BJ (cell line): ENCODE measurements around the gene LY6G5C. TPM values are rescaled to one million over a fixed set of nuclear protein-coding genes. Genes with fewer than 3 reads are reported as not detected.
"Not testable (repeated sequence)": the region's sequence is repeated elsewhere in the genome, so short reads cannot be mapped to it uniquely, and the experiment has no call there.

Source experiments
- CTCF ChIA-PET: fragments of 350-600 bp; formaldehyde crosslinking; extraction: SDS; loops from one replicate; lab custom pipeline; 2021; ENCODE audit warnings: antibody characterized with exemption, inconsistent platforms; lab: Yijun Ruan, JAX
- POLR2A ChIA-PET: fragments of 300-600 bp; sonication (Branson Sonifier 250); formaldehyde crosslinking; extraction: SDS; loops from one replicate; lab custom pipeline; 2021; ENCODE audit warnings: antibody characterized with exemption; lab: Charles Lee
- DNase-seq: peaks from one replicate; pipeline ENCODE4 v3.0.0-alpha.2; 2011; ENCODE audit warnings: low read depth
- H3K27me3 ChIP-seq: 2 replicates; pipeline ENCODE4 v1.6.0; 2011; ENCODE audit warnings: low read length; ENCODE audit not compliant: control insufficient read depth, insufficient read depth
- H3K36me3 ChIP-seq: 2 replicates; pipeline ENCODE4 v1.5.1; 2011; ENCODE audit warnings: low read length; ENCODE audit not compliant: control insufficient read depth, insufficient read depth
- H3K4me3 ChIP-seq: 2 replicates; pipeline ENCODE4 v1.5.1; 2011; ENCODE audit warnings: low read depth, mild to moderate bottlenecking, control low read depth, low read length
- polyA plus RNA-seq: library from polyadenylated mRNA; depleted of rRNA; stranded (reverse); fragments of >200 nt; gene quantifications from 2 replicates; pipeline ENCODE4 v1.2.3, GENCODE V29; 2011
- TF ChIP-seq, protein P1 (sequence below): IDR thresholded peaks from 2 replicates; pipeline ENCODE4 v1.5.1; 2011; ENCODE audit warnings: low read depth, mild to moderate bottlenecking, control low read depth, inconsistent platforms, low read length, moderate library complexity; ENCODE audit not compliant: insufficient read depth

LY6G5C gene
- polyA plus RNA-seq, 1 experiment = 3.6 TPM

DNA sequence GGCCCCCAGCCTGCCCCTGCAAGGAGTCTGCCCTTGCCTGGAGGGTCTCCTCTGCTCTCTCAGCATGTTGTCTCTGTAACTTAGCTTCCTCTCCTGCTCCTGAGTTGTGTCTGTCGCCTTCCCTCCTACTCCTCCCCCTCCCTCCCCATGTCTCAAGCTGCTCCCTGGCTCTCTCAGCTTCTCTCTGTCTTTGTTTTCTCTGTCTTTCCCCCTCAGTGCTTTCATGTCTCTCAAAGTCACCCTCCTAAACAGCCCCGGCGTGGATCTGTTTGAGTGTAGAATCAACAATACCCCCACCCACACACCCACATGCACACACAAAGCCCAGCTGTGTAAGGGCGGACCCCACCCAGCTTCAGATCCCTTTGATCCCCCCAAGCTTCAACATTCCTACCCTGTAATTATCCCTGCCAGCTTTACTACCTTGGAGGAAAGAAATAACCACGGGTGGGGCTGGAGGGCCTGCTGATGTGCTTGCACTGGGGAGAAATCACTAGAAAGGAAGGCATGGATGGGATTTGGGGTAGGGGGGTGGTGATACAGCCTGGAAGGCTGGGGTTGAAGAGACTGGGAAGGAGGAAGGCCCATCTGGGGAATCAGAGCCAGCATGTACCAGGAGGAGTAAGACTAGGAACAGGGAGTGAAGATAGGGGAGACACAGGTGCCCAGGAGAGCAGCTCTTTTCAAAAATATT is 33.3 kb upstream of the LY6G5C start:
- Histone ChIP-seq H3K36me3 (no peaks in the 10 kb centered on the region), H3K27me3 (peaks cover 8% of the 10 kb centered on the region), H3K4me3 (no peak overlapping the region)
- ChIA-PET POLR2A (no interaction called here), CTCF (interaction anchor here (0.7 to 2.8 kb wide), 4 partner anchors 10 to 1305 kb away, joined by 3 to 11 read pairs (median 4); no protein-coding TSS in a partner anchor)
- TF ChIP-seq, protein P1, sequence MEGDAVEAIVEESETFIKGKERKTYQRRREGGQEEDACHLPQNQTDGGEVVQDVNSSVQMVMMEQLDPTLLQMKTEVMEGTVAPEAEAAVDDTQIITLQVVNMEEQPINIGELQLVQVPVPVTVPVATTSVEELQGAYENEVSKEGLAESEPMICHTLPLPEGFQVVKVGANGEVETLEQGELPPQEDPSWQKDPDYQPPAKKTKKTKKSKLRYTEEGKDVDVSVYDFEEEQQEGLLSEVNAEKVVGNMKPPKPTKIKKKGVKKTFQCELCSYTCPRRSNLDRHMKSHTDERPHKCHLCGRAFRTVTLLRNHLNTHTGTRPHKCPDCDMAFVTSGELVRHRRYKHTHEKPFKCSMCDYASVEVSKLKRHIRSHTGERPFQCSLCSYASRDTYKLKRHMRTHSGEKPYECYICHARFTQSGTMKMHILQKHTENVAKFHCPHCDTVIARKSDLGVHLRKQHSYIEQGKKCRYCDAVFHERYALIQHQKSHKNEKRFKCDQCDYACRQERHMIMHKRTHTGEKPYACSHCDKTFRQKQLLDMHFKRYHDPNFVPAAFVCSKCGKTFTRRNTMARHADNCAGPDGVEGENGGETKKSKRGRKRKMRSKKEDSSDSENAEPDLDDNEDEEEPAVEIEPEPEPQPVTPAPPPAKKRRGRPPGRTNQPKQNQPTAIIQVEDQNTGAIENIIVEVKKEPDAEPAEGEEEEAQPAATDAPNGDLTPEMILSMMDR = no peak
- no peak for DNase-seq

GRCh38 chr6:31713465-31713864 is 32.6 kb upstream of the LY6G5C start:
- Histone ChIP-seq H3K4me3 (no peak overlapping the region), H3K27me3 (peaks cover 8% of the 10 kb centered on the region; the same call in 1 of the 2 replicates), H3K36me3 (no peaks in the 10 kb centered on the region)
- POLR2A ChIA-PET = no interaction called here
- TF ChIP-seq, protein P1 = no peak
- DNase-seq = no peak
- CTCF ChIA-PET = interaction anchor here (2.8 kb wide), 1 partner anchor 16 kb away, joined by 11 read pairs; no protein-coding TSS in a partner anchor

DNA sequence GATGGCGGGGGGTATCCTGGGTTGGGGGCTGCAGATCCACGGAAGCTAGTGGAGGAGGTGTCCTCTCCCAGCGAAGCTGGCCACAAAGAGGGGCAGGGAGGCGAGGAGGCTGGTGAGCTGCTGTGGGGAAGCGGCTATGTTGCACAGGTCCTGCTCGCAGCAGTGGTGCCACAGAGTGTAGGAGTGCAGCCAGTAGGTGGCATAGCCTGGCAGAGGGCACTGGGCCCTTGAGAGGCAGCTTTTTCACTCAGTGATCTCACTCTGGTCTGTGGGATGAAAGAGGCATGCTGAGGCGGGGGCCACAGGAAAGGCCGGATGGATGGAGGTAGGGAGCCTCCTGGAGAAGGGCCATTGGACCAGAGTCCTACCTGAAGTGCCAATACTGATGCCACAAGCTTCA is 31.4 kb upstream of the LY6G5C start:
- ChIA-PET CTCF (interaction anchor here (1.4 kb wide), 1 partner anchor 14 kb away, joined by 4 read pairs; no protein-coding TSS in a partner anchor), POLR2A (no interaction called here)
- TF ChIP-seq, protein P1 = no peak

DNA sequence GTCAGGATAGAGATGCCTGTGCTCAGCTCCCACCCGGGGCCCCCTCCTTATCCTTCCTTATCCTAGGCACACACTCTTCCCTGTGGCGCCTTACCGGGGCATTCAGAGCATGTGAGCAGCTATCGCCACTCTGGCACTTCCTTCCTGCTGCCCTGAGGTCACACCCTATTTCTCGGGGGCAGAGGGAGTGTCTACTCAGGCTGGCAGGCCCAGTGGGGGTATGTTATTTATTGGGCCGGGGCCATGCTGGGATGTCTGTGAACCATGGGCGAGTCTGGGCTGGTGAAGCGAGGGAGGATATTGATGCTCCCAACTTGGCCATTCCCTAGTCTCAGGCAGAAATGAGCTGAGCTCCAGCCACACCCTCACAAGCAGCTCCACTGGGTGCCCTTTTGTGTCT is 30.4 kb upstream of the LY6G5C start:
- Histone ChIP-seq H3K36me3 (no peaks in the 10 kb centered on the region), H3K4me3 (no peak overlapping the region), H3K27me3 (peaks cover 5% of the 10 kb centered on the region; the same call in 1 of the 2 replicates)
- no peak for DNase-seq
- CTCF ChIA-PET = interaction anchor here (0.7 to 1.7 kb wide), 3 partner anchors 8 to 58 kb away, joined by 3 to 5 read pairs (median 4); partner anchors contain the start of gene ABHD16A
- POLR2A ChIA-PET = no interaction called here
- TF ChIP-seq, protein P1 = no peak

More for the DNA sequence above, 31.4 kb upstream of the LY6G5C start:
- H3K36me3 ChIP-seq = no peaks in the 10 kb centered on the region
- no peak overlapping the region for H3K4me3 ChIP-seq
- peaks cover 6% of the 10 kb centered on the region; the same call in 1 of the 2 replicates for H3K27me3 ChIP-seq
- no peak for DNase-seq

DNA sequence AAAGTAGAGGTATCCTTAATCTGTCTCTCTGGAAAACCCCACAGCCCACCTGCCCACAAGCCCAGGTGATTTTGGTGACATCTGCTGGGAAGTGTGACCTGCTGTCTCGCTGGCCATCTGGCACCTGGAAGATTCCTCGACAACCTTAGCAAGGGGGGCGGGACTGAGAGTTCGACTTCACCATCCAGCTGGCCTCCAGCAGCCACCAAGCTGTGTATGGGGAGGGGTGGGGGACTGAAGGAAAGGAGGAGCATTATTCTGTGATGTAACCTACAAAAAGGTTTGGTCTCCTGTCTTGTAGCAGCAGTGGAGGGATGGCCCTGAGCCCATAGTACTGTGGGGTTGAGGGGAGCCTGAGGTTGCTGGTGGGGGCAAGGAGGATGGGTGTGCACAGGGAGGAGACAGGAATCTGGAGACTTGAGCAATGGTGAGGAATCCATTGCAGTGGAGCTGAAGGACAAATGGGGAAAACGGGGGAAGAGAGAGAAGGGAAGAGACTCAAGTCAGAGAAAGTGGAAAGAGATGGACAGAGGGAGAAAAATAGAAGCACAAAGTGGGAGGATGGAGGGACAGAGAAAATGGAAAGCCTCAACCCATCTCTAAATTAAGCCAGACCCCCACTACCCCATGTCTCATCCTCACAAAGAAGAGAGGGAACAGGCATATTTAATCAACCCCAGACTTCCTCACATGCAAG is 29.8 kb upstream of the LY6G5C start:
- peaks cover 5% of the 10 kb centered on the region; the same call in 1 of the 2 replicates for H3K27me3 ChIP-seq
- no peak overlapping the region for H3K4me3 ChIP-seq
- CTCF ChIA-PET = interaction anchor here (0.7 to 1.7 kb wide), 4 partner anchors 7 to 59 kb away, joined by 3 to 5 read pairs (median 4); partner anchors contain the start of gene ABHD16A
- H3K36me3 ChIP-seq = no peaks in the 10 kb centered on the region
- DNase-seq = no peak
- POLR2A ChIA-PET = no interaction called here
- TF ChIP-seq, protein P1 = no peak

- H3K36me3 ChIP-seq, DNase-seq, H3K4me3 ChIP-seq, H3K27me3 ChIP-seq, POLR2A ChIA-PET: not testable (repeated sequence)
- CTCF ChIA-PET = interaction anchor here (1.0 kb wide), 1 partner anchor 122 kb away, joined by 3 read pairs; no protein-coding TSS in a partner anchor
Measured at GRCh38 chr6:31709157-31709556, 28.3 kb upstream of the LY6G5C start.
